Measurements from ENCODE around the gene FKBP1B.
"Not testable (repeated sequence)": the region's sequence is repeated elsewhere in the genome, so short reads cannot be mapped to it uniquely, and the experiment has no call there.

Gene FKBP1B

DNA sequence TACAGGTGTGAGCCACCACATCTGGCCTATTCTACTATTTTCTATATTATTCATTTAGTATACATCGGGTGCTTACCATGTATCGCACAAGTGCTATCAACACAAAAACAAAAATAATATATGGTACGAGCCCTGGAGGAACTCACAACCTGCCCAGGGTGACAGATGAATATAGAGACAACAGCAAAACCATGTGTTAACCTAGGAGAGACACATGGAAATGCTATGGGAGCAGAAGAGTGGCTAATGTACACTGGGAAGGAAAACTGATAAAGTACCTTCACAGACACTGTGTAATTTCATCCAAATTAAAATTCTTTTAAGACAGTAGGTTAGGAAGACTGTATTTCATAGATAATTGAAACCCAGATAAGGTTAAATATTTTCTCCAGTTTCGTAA is 22.7 kb downstream of the FKBP1B start:
- DNase-seq: no peak

DNA sequence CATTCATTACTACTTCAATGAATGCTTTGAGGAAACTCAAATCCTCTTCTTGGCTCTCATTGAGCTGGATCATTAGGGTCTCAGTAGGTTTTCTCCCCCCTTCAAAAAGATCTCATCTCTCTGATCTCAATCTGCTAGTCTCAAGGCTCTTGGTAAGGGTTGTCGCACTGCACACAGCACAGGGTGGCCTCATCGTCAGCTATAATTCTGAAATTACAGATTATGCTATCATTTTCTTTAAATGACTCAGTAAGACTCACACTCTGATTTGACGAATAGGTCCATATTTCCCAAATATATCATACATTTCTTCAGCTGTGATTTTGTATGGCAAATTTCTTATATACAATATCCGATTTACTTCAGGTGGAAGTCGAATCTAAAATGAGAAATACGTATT is 24.3 kb downstream of the FKBP1B start:
- no peak for DNase-seq

DNA sequence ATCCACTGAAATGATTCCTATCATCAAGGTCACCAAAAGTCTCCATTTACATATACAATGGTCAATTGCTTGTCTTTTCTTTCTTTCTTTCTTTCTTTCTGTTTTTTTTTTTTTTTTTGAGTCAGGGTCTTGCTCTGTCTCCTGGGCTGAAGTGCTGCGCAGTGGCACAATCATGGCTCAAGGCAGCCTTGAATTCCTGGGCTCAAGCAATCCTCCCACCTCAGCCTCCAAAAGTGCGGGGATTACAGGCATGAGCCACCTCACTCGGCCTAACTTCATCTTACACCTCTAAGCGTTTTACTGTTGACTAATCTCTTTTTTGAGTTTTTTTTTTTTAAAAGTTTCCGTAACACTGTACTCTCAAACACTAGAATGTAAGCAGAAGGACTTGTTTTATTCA is 25.7 kb downstream of the FKBP1B start:
- no peak for DNase-seq

DNA sequence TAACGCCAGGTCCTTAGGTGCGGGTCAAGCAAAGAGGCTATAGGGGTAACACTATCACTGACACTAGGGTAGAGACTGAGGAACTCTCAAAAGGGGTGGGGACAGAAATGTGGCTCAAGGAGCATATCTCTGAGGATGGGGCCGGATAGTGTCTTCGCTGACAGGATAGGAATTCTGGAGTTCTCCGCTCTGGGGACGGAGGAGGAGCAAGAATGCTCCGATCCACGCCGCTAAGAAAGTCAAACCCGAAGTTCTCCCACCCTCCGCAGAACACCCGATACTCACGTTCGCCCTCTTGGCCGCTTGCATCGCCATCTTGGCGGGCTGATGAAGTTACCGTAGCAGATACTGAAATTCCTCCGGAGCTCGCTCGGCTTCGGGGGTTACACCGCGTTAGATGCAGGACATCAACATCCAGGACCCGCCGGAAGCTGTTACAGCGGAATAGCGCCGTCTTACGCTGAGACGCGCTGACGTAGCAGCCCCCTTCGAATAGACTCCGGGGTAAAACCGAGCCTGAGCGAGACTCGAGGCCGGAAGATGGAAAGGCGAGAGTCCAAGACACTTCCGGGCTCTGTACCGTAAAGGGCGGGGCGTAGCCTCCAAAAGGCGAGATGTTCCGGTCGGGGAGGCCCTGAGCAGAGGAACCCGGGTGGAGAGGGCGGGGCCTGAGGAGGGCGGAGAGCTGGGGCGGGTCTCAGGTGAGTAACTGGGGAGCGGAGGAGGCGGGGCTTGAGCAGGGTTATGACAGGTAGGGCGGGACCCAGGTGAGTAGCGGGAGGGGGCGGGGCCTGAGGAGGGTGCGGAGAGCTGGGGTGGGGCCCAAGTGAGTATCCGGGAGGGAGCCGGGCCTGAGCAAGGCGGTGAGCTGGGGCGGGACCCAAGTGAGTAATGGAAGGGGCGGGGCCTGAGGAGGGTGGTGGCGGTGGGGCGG is 26.6 kb downstream of the FKBP1B start, which contains the start of gene SF3B6:
Gene SF3B6, minus strand, starts transcription at position 412 of the 934 bp plus-strand sequence. Its CDS starts 97 bp downstream, at position 315.
- peak; percentile 98 for DNase-seq

DNA sequence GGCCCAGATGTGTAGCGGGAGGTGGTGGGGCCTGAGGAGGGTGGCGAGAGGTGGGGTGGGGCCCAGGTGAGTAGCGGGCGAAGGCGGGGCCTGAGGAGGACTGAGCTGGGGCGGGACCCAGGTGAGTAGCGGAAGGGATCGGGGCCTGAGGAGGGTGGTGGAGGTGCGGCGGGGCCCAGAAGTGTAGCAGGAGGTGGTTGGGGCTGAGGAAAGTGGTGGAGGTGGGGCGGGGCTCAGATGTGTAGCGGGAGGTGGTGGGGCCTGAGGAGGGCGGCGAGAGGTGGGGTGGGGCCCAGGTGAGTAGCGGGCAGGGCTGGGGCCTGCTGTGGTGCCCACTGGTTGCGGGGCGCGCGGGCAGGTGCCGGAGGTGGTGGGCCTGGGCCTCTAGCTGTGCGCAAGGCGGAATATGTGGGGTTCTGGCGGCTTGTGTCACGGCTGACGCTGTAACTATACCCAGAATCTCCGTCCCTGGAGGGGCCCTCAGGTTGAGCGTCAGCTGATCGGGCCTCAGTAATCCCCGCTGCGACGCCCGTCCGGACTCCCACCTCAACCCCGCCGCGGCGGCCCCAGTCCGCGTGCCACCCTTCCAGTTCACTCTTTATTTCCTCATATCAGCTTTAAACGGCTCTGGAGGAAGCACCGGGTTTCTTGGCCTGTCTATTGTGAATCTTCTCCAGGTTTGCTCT is 27.5 kb downstream of the FKBP1B start:
- DNase-seq: no peak

DNA sequence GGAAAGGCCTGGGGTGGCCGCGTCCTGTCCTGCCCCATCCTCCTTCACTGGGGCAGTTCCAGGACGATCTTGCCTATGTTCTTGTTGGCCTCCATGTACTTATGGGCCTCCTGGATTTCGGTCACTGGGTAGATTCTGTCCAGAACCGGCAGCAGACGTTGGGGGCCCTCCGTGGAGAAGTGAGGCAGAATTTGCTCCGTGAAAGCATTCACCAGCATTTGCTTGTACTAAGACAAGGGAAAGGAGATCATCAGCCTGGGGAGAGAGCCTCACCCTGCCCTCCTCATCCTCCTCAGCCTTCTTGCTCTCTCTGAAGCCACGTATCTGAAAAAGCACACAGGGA is 28.0 kb downstream of the FKBP1B start:
- DNase-seq: no peak

DNA sequence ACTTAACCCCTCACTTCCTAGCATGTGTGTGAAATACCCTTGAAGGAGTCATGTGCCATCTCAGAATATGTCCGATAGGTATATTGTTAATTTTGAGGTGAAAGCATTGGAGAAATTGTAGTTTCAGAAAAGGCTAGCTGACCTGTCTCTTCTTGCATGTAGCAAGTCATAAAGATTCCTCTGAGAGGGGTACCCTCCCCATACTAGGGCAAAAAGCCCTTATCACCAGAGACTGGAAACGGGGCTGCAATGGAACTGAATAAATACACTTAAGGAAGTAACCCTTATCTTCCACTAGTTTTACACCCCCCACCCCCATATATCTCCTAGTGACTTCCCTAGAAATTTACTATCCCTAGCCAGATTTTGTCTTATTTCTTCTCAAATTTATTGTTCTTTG is 28.3 kb downstream of the FKBP1B start:
- no peak for DNase-seq

DNA sequence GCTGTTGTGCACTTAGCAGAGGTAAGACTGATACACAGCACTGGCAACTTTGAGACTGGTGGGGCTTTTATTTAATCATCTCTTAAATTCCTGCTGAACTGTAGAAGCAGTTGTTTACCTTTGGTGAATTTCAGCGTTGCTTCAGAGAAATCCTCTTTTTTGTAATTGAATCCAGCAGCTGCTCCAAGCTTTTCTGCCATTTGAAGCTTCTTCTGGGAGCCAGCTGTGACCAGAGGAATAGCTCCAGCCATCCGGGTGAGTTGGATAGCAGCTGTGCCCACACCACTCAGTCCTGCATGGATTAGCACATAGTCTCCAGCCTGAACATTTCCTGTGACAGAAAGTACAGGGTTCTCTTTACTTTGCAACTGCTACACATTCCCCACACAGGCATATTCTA is 31.2 kb downstream of the FKBP1B start:
- DNase-seq: peak; percentile 10

DNA sequence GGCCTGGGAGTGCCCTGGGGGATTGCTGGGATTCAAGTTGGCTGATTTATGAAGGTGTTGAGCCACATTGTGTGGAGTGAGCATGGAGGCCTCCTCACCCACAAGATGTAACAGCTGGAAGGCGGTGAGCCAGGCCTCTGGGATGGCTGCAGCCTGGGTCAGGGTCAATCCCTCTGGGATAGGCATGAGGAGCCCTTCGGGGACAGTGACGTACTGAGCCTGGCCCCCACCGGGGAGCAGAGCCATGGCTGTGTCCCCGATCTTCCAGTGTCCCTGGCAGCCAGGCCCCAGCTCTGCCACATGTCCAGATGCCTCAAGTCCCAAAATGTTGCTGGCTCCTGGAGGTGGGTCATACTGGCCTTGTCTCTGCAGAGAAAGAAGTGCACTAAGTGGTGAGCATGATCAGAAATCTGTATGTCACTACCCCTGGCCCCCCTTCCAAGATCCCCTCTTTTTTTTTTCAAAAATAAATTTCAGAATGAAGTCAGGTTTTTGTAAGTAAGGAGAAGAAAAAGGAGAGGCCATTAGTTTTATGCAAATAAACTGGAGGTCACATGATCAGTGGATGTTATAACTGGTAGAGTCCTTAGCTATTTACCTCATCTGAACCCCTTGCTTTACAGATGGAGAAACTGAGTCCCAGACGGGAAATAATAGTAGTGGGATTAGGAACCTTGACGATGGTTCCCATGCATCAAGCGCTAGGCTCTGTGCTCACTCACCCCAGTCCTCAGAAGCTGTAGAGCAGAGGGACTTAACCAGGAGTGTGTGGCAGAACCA is 33.4 kb downstream of the FKBP1B start:
- no peak for DNase-seq

DNA sequence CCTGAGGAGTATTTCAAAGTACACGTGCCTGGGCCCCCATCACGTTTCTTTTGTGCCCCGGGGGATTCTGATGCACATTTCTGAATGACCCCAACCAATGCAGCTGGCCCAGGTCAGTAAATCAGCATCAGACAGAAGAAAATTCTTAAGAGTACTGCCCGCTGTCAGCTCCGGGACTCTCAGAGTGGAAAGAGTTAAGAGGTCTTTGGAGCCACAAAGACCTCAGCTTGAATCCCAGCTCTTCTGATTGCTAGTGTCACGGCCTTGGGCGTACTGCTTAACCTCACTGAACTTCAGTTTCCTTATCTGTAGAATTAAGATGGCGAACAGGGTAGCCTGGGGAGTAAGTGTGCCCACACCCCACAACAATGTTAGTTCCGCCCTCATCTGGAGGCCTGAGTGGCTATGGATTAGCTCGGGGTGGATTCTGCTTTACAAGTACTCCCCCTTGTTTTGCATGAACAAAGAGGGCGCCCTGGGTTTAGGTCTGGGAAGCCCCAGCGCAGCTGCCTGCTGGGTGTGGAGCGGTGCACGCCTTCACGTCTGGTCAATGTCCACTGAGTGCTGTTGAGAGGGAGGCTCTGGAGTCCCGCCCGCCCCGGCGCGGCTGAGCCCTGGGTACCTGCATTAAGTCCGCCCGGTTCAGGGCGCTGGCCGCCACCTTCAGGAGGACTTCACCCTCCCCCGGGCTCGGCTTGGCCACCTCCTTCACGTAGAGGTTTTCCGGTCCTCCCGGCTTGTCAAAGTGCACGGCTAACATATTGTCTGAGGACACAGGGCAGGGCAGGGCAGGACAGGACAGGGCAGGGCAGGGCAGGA is 34.2 kb downstream of the FKBP1B start:
- DNase-seq: peak; percentile 37

DNA sequence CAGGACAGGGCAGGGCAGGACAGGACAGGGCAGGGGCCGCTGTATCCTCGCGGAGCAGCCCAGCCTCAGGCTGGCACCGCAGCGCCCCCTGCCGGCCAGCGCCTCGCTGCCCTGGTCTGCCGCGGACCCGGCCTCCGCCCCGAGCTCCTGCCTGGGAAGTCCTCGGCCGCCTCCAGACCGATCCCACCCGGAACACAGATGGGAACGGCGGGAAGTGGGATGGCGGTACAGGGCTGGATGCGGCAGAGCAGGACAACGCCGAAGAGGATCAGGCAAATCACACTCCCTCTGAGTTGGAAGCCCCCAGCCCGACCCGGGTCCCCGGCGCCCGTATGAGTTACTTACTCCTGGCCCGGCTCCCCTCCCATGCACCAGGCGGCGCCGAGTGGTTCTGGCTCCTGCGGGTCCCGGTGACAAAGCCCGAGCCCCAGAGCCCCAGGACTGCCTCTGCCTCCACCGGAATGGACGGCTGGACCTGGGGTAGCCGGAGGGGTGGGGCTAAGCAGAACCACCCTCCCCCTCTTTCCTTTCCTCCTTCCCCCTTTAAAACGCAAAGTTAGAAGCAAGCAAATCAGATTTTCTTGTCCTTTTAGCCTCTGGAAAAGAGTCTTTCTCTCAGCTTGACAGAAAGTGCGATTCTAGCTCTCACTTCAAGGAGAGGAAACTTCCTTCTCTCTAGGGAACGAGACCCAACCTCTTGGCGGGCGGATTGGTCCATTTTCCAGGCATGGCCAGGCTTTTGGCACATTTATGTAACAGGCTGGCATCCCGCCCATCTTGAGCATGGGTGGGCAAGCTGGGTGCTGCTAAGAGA is 35.1 kb downstream of the FKBP1B start, which contains the start of gene TP53I3:
Gene TP53I3, minus strand, starts transcription at position 449 of the 814 bp plus-strand sequence. CDS start 508 bp downstream, outside the sequence.
- peak; percentile 65 for DNase-seq

DNA sequence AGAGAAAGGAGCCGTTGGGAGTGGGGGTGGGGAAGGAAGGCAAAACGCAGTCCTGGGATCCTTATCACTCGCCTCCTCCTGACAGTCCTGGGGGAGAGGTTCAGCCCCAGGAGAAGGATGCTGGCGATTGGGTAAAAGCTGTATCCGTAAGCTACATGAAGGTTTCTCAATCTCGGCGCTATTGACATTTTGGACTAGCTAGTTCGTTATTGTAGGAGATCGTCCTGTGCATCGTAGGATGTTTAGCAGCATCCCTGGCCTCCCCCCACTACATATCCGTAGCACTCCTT is 35.6 kb downstream of the FKBP1B start:
- DNase-seq: no peak

DNA sequence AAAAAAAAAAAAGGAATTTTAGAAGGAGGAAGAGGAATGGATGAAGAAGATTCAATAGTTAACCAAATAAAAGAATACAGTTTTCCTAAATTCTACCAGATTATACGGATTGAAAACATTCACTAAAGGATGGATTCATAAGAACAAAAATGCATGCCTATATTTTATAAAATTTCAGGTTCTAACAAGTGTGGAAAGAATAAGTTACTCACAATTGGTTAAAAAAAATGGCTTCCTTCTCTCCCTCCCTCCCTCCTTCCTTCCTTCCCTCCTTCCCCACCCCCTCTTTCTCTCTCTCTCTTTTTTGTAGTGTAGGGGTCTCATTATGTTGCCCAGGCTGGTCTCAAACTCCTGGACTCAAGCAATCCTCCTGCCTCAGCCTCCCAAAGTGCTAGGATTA is 36.7 kb downstream of the FKBP1B start:
- no peak for DNase-seq

DNA sequence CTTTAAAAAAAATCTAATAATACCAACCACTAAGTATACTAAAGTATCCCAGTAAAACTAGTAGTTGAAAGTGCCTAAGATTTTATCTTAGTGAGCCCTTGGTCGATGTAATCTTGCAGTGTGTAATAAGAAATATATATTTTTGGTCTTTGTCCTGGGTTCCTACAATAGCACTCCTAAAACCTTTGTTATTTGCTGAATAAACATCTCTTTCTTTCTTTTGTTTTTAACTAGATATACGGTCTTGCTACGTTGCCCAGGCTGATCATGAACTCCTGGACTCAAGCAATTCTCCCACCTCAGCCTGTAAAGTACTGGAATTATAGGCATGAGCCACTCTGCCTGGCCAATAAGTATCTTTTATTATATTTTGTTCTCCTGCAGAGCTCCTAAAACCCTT is 37.5 kb downstream of the FKBP1B start:
- DNase-seq: no peak

DNA sequence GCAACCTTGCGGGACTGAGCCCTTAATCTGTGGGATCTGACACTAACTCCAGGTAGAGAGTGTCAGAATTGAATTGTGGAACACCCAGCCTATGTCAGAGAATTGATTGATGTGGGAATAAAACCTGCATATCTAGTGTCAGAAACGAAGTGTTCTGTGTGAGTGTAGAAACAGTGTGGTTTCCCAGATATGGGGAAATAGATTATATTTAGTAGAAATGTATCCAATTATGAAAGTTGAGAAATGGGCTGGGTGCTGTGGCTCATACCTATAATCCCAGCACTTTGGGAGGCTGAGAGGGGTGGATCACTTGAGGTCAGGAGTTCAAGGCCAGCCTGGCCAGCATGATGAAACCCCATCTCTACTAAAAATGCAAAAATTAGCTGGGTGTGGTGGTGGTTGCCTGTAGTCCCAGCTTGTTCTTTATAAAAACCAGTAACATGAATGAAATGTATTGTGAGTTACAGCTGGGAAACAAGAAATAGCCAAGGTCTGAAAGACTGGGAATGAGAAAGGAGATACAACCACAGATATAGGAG is 39.3 kb downstream of the FKBP1B start:
- no peak for DNase-seq

DNA sequence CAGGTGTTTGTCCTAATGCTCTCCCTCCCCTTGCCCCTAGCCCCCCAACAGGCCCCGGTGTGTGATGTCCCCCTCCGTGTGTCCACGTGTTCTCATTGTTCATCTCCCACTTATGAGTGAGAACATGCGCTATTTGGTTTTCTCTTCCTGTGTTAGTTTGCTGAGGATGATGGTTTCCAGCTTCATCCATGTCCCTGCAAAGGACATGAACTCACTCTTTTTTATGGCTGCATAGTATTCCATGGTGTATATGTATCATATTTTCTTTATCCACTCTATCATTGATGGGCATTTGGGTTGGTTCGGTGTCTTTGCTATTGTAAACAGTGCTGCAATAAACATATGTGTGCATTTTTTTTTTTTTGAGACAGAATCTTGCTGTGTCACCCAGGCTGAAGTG is 43.7 kb downstream of the FKBP1B start:
- DNase-seq: not testable (repeated sequence)

DNA sequence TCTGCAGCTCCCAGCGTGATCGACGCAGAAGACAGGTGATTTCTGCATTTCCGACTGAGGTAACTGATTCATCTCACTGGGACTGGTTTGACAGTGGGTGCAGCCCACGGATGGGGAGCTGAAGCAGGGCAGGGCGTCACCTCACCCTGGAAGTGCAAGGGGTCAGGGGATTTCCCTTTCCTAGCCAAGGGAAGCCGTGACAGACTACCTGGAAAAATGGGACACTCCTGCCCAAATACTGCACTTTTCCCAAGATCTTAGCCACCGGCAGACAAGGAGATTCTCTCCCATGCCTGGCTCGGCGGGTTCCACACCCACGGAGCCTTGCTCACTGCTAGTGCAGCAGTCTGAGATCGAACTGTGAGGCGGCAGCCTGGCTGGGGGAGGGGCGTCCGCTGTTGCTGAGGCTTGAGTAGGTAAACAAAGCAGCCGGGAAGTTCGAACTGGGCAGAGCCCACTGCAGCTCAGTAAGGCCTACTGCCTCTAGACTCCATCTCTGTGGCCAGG is 45.7 kb downstream of the FKBP1B start:
- DNase-seq: not testable (repeated sequence)

DNA sequence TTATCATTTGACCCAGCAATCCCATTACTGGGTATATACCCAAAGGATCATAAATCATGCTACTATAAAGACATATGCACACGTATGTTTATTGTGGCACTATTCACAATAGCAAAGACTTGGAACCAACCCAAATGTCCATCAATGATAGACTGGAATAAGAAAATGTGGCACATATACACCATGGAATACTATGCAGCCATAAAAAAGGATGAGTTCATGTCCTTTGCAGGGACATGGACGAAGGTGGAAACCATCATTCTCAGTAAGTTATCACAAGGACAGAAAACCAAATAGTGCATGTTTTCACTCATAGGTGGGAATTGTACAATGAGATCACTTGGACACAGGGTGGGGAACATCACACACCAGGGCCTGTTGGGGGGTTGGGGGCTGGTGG is 51.2 kb downstream of the FKBP1B start:
- not testable (repeated sequence) for DNase-seq

DNA sequence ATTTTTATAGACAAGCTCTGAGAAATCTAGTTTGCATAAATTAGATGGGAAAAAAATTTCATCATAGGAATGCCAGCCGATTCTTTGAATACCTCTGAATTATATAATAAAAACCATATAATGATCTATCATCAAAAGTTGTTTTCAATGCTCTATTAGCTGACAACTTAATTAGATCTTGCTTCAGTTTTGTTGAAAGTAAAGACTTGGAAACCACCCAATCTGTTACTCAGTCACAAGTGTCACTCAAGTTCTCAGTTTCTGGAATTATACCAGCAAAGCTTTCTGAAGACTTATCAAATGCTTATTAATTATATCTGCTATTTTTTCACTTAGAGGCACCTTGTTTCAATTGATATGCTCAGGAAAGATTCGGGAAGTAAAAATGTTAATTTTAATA is 52.5 kb downstream of the FKBP1B start:
- no peak for DNase-seq

DNA sequence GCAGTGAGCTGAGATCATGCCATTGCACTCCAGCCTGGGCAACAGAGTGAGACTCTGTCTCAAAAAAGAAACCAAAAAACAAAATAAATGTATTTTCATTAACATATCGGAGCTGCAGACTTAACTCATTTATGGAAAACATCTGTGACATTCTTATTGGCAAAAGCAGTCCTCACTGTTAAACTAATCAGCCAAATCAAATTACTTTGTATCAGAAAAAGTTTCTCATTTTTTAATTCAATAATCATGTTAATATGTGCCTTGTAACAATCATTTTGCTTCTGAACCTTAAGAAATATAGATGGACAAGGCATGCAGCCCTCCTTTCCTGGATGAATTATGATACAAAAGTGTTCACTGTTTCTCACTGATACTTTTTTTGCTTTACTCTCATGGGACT is 53.1 kb downstream of the FKBP1B start:
- no peak for DNase-seq

DNA sequence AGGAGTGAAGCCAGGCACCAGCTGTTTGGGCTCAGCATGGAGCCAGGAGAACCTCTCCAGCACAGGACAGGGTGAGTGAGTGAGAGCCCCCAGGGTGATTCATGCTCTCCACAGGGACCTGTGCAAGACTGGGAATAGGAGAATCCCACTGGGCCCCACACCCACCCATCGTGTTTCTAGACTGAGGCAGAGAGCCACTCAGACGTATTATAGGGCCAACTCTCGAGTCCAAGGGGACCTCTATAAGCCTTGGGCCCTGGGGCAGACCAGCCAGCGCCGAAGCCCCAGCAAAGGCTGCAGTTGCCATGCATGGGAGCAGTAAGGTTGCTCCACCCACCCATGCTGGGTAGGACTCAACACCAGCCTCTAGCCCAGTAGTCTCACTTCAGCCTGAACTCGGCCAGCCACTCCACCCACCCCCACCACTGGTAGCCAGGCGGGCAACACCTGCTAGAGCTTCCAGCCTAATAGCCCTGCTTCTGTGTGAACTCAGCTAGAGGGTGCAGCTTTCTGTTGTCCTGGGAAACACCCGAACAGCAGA is 54.6 kb downstream of the FKBP1B start:
- no peak for DNase-seq
